T-helper 1 cell (primary cell): ENCODE data around the gene PIGQ.

Source experiments
- DNase-seq, 5 donors: peaks; one replicate each; pipeline ENCODE4 v3.0.0-alpha.2; 2012 to 2020

The PIGQ gene

DNA sequence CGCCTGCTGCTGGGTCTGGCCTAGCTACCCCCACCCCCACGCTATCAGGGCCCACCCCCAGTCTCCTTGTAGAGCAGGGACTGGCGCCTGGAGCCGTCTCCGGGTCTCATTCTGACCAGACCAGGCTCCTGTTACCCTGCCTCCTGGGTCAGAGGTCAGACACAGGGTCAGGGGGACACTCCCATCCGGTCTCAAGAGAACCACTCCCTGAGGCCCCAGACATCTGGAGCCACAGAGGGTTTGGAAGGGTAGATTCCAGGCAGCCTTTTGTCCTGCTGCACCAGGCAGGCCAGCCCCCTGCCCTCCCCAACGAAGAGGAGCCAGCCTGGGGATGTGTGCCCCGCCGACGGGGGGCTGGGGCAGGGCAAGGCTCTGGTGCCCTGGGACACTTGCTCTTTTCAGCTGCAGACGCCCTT, 60.1 kb downstream of the PIGQ start:
- DNase-seq = no peak

- DNase-seq = no peak
Measured at GRCh38 chr16:630249-630814, 60.6 kb downstream of the PIGQ start.

- DNase-seq = no peak
Measured at GRCh38 chr16:630815-631405, 61.1 kb downstream of the PIGQ start, which contains the start of gene WFIKKN1. Gene WFIKKN1, plus strand, starts transcription at chr16:630985. Its CDS starts 269 bp downstream, at chr16:631254.

- no peak for DNase-seq
Measured at GRCh38 chr16:631808-632358, 62.1 kb downstream of the PIGQ start.

- no peak for DNase-seq
Measured at GRCh38 chr16:632486-633335, 62.9 kb downstream of the PIGQ start.

DNA sequence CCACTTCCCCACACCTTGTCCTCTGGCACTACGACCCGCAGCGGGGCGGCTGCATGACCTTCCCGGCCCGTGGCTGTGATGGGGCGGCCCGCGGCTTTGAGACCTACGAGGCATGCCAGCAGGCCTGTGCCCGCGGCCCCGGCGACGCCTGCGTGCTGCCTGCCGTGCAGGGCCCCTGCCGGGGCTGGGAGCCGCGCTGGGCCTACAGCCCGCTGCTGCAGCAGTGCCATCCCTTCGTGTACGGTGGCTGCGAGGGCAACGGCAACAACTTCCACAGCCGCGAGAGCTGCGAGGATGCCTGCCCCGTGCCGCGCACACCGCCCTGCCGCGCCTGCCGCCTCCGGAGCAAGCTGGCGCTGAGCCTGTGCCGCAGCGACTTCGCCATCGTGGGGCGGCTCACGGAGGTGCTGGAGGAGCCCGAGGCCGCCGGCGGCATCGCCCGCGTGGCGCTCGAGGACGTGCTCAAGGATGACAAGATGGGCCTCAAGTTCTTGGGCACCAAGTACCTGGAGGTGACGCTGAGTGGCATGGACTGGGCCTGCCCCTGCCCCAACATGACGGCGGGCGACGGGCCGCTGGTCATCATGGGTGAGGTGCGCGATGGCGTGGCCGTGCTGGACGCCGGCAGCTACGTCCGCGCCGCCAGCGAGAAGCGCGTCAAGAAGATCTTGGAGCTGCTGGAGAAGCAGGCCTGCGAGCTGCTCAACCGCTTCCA, 63.7 kb downstream of the PIGQ start:
- no peak for DNase-seq
